Measurements from ENCODE around the gene NLRP9.

NLRP9 gene

GRCh38 chr19:55702131-55702627, 36.0 kb downstream of the NLRP9 start:
- DNase-seq, result no peak

GRCh38 chr19:55700813-55701212, 37.4 kb downstream of the NLRP9 start:
- DNase-seq, result no peak

DNA sequence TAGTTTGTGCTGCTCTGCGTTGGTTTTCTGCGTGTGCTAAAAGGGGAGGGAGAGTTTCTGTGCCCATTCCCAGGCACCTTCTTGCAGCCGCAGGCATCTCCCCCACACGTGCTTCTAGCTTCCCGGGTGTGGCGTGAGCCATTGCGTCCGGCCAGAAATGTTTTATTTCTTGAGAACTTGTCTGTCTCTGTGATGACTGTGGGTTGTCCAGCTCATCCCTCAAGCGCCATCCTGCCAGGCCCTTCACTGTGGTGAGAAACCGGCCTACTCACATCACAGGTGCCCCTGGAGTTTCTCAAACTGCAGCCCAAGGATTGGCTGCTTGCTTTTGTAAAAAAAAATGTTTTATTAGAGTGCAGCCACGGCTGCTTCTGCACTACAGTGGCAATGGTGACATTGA, 39.0 kb downstream of the NLRP9 start:
- DNase-seq, result no peak

GRCh38 chr19:55698256-55698655, 39.9 kb downstream of the NLRP9 start:
- no peak for DNase-seq

GRCh38 chr19:55697698-55698097, 40.5 kb downstream of the NLRP9 start:
- no peak for DNase-seq

- DNase-seq, result no peak
Observed at GRCh38 chr19:55697069-55697440, 41.1 kb downstream of the NLRP9 start.

DNA sequence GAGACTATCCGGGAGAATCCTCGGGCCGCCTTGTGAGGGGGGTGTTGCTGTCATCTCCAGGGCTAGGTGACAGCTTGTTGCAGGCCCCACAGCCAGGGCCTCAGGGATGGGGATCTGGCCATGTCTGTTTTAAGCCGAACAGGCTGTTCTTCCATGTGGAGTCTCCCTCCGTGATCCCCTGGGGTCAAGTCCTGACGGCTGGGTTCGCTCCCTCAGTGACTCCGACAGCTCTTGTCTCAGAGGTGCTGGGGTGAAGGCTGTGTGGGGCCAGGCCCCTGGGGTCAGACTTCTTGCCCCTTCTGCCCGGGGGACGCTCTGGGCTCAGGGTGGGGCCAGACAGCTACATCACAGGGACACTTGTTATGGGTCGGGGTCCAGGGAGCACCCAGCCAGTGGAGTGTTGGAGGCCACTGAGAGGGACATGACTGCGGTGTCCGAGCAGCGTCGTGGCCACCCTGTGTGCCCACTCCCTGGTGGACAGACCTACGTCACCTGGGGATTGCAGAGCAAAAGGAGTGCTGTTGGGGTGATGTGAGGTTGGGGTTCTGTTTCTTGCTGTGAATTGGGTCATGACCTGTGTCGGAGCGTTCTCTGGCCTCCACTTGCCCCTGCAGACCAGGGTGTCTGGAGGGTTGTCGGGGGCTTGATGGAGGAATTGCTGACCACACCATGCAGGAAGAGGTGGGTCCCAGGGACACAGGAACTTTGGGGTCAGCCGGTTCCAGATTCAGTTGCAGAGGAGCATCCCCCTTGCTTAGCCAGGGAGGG, 41.7 kb downstream of the NLRP9 start:
- DNase-seq, result no peak

- no peak for DNase-seq
Observed at GRCh38 chr19:55695511-55696290, 42.5 kb downstream of the NLRP9 start.

- no peak for DNase-seq
Observed at GRCh38 chr19:55694656-55695491, 43.3 kb downstream of the NLRP9 start.

GRCh38 chr19:55694241-55694655, 44.0 kb downstream of the NLRP9 start:
- no peak for DNase-seq

- DNase-seq, result no peak
Observed at GRCh38 chr19:55693336-55693974, 44.7 kb downstream of the NLRP9 start.

GRCh38 chr19:55692681-55693081, 45.5 kb downstream of the NLRP9 start:
- no peak for DNase-seq

GRCh38 chr19:55691561-55692481, 46.4 kb downstream of the NLRP9 start:
- no peak for DNase-seq

GRCh38 chr19:55690769-55691545, 47.2 kb downstream of the NLRP9 start:
- no peak for DNase-seq

DNA sequence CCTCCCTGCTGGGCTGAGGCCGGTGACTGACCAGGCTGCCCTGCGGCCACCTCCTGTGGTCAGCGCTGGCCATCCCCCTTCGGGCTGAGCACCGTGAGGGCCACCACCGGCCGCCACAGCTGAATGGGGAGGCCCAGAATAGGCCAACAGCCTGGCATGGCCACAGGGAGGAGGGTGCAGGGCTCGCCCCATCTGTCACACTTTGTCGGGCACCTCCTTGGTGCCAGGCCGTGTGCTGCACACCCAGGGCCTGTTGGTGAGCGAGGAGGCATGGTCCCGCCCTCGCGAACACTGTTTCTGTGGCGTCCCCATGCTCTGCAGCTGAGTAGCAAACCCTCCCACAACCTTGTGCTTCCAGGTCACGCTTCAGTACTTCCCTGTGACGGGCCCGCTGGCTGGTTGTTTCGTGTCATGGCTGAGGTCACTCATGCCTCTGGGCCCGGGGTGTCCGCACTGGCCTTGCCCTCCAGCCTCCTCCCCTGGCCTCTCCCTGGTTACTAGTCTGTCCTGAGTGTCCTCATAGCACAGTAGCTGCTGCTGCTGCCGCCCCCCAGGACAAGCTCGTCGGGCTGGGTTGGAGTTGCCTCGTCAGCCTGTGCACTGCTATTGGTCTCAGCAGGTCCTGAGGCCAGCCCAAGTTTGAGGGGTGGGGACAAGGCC, 48.0 kb downstream of the NLRP9 start:
- DNase-seq, result no peak

DNA sequence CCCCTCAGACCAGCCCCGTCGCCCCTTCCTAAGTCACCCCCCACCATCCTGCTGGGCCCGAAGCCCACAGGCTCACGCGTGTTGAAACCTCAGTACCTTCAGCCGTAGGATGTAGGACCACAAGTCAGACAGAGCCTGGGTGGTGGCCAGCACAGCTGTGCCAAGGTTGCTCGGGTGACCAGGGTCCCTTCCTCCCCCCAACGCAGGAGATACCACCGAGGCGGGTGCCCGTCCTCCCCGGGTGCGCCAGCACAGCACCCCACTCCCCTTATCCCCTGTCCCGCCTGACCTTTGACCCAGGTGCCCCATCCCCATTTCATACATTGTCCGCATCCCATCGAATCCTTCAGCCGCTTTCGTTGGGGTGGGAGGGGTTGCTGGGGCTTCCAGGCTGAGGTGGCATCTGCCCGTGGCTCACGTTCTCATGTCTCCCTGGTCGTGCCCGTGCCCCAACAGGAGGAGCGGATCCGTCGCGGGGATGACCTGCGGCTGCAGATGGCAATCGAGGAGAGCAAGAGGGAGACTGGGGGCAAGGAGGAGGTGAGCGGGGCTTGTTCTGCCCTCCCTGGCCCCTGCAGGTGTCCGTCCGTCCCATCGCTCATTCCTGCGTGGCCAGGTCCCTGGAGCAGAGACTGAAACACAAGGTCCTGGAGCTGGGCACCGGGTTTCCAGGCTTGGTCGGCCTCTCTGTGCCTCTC, 48.6 kb downstream of the NLRP9 start:
- DNase-seq, result no peak

- no peak for DNase-seq
Observed at GRCh38 chr19:55688422-55689218, 49.6 kb downstream of the NLRP9 start.

Data from inflammatory macrophage treated with lipopolysaccharide for 4 hours (primary cell).